Measurements from ENCODE around the gene GRK5.

GRCh38 chr10:119396008-119396708 lies 188.8 kb downstream of the GRK5 start:
- TF ChIP-seq CTCF (IDR thresholded peaks at IDR 0.05; ENCODE audit: low read depth, low read length, poor library complexity, severe bottlenecking) = no peak
- TF ChIP-seq EZH2phosphoT487 (IDR thresholded peaks at IDR 0.05; ENCODE audit: borderline replicate concordance, low read length) = no peak
